ENCODE data around the gene TRAF3.

The TRAF3 gene

GRCh38 chr14:102909911-102910310 lies 132.7 kb downstream of the TRAF3 start:
- Histone ChIP-seq H3K27me3 (ENCODE audit: insufficient read depth, poor library complexity, severe bottlenecking) (no peaks in the 10 kb centered on the region), H3K27ac (replicated peaks) (no peak overlapping the region)

GRCh38 chr14:102910442-102910841 lies 133.2 kb downstream of the TRAF3 start:
- TF ChIP-seq SPI1 (IDR thresholded peaks at IDR 0.05; ENCODE audit: borderline replicate concordance, low read depth) (no peak), CTCF (IDR thresholded peaks at IDR 0.05; ENCODE audit: insufficient read depth, low read length) (no peak), REST (IDR thresholded peaks at IDR 0.05; ENCODE audit: insufficient replicate concordance, low read depth) (no peak), POLR2AphosphoS5 (IDR thresholded peaks at IDR 0.05; ENCODE audit: low read depth) (no peak), GABPA (IDR thresholded peaks at IDR 0.05; ENCODE audit: low read depth) (no peak)
- Histone ChIP-seq H3K27ac (replicated peaks) (no peak overlapping the region), H3K27me3 (ENCODE audit: insufficient read depth, poor library complexity, severe bottlenecking) (no peaks in the 10 kb centered on the region), H3K4me3 (replicated peaks; ENCODE audit: insufficient read depth, low read length) (no peak overlapping the region)
- DNase-seq (ENCODE audit: low read depth in 1 of 2, low spot score in 1 of 2), result no peak

More at GRCh38 chr14:102909911-102910310, 132.7 kb downstream of the TRAF3 start:
- no peak overlapping the region for H3K4me3 ChIP-seq (replicated peaks; ENCODE audit: insufficient read depth, low read length)
- DNase-seq (ENCODE audit: low read depth in 1 of 2, low spot score in 1 of 2), result no peak
- no peak for TF ChIP-seq GABPA (IDR thresholded peaks at IDR 0.05; ENCODE audit: low read depth)
- TF ChIP-seq SPI1 (IDR thresholded peaks at IDR 0.05; ENCODE audit: borderline replicate concordance, low read depth), result no peak
- no peak for TF ChIP-seq REST (IDR thresholded peaks at IDR 0.05; ENCODE audit: insufficient replicate concordance, low read depth)
- TF ChIP-seq POLR2AphosphoS5 (IDR thresholded peaks at IDR 0.05; ENCODE audit: low read depth), result no peak

- no peak overlapping the region for H3K27ac ChIP-seq (replicated peaks)
- H3K4me3 ChIP-seq (replicated peaks; ENCODE audit: insufficient read depth, low read length), result no peak overlapping the region
- TF ChIP-seq POLR2AphosphoS5 (IDR thresholded peaks at IDR 0.05; ENCODE audit: low read depth), result no peak
- TF ChIP-seq SPI1 (IDR thresholded peaks at IDR 0.05; ENCODE audit: borderline replicate concordance, low read depth), result no peak
- TF ChIP-seq GABPA (IDR thresholded peaks at IDR 0.05; ENCODE audit: low read depth), result no peak
- no peak for TF ChIP-seq REST (IDR thresholded peaks at IDR 0.05; ENCODE audit: insufficient replicate concordance, low read depth)
- no peak for TF ChIP-seq CTCF (IDR thresholded peaks at IDR 0.05; ENCODE audit: insufficient read depth, low read length)
- no peaks in the 10 kb centered on the region for H3K27me3 ChIP-seq (ENCODE audit: insufficient read depth, poor library complexity, severe bottlenecking)
- DNase-seq (ENCODE audit: low read depth in 1 of 2, low spot score in 1 of 2), result no peak
Observed at GRCh38 chr14:102911541-102911951, 134.3 kb downstream of the TRAF3 start.

All from HL-60 (cell line).